ENCODE data around the gene LEKR1.

Gene LEKR1

DNA sequence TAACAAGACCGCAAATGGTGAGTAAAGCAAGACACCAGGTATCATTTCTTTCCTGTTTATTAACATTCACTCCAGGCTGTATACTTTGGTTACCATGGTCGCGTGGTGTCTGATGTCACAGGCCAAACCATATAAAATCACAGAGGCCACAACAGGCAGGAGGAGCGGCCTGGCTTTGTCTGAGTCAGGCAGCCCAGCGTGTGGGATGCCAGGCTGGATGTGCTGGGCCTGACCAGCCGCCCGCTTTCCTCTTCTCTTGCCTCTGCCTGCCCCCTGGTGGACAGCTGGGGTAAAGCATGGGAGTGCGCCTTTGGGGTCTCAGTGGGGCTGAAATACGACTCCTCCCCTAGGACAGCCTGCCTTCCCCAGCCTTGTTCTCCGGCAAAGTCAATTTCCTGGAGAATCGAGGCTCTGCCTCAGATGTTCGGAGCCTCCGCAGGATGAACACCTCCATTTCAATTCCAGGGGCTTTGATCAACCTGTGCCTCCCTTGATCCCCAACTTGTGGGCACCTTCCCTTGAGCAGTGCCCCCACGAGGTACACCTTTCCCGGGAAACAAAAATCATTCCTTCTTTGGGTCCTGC is 255.6 kb downstream of the LEKR1 start (continued):
- TF ChIP-seq, protein P1, sequence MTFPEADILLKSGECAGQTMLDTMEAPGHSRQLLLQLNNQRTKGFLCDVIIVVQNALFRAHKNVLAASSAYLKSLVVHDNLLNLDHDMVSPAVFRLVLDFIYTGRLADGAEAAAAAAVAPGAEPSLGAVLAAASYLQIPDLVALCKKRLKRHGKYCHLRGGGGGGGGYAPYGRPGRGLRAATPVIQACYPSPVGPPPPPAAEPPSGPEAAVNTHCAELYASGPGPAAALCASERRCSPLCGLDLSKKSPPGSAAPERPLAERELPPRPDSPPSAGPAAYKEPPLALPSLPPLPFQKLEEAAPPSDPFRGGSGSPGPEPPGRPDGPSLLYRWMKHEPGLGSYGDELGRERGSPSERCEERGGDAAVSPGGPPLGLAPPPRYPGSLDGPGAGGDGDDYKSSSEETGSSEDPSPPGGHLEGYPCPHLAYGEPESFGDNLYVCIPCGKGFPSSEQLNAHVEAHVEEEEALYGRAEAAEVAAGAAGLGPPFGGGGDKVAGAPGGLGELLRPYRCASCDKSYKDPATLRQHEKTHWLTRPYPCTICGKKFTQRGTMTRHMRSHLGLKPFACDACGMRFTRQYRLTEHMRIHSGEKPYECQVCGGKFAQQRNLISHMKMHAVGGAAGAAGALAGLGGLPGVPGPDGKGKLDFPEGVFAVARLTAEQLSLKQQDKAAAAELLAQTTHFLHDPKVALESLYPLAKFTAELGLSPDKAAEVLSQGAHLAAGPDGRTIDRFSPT (tag by site-specific recombination; IDR thresholded peaks at IDR 0.05), result peak; percentile 67
- TF ChIP-seq ZNF600 (tag by site-specific recombination; IDR thresholded peaks at IDR 0.05), result peak; percentile 89
- peak; percentile 53 for TF ChIP-seq ZIC2 (tag by site-specific recombination; IDR thresholded peaks at IDR 0.05)
- TF ChIP-seq ZBTB21 (tag by site-specific recombination; IDR thresholded peaks at IDR 0.05), result peak; percentile 62
- TF ChIP-seq, protein P2, sequence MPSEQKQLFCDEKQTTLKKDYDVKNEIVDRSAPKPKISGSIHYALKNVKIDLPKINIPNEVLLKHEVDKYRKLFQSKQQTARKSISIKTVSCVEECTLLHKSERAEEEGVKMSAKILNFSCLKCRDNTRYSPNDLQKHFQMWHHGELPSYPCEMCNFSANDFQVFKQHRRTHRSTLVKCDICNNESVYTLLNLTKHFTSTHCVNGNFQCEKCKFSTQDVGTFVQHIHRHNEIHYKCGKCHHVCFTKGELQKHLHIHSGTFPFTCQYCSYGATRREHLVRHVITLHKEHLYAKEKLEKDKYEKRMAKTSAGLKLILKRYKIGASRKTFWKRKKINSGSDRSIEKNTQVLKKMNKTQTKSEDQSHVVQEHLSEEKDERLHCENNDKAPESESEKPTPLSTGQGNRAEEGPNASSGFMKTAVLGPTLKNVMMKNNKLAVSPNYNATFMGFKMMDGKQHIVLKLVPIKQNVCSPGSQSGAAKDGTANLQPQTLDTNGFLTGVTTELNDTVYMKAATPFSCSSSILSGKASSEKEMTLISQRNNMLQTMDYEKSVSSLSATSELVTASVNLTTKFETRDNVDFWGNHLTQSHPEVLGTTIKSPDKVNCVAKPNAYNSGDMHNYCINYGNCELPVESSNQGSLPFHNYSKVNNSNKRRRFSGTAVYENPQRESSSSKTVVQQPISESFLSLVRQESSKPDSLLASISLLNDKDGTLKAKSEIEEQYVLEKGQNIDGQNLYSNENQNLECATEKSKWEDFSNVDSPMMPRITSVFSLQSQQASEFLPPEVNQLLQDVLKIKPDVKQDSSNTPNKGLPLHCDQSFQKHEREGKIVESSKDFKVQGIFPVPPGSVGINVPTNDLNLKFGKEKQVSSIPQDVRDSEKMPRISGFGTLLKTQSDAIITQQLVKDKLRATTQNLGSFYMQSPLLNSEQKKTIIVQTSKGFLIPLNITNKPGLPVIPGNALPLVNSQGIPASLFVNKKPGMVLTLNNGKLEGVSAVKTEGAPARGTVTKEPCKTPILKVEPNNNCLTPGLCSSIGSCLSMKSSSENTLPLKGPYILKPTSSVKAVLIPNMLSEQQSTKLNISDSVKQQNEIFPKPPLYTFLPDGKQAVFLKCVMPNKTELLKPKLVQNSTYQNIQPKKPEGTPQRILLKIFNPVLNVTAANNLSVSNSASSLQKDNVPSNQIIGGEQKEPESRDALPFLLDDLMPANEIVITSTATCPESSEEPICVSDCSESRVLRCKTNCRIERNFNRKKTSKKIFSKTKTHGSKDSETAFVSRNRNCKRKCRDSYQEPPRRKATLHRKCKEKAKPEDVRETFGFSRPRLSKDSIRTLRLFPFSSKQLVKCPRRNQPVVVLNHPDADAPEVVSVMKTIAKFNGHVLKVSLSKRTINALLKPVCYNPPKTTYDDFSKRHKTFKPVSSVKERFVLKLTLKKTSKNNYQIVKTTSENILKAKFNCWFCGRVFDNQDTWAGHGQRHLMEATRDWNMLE (tag by site-specific recombination; conservative IDR thresholded peaks at IDR 0.05; ENCODE audit: low read depth), result no peak
- TF ChIP-seq, protein P3, sequence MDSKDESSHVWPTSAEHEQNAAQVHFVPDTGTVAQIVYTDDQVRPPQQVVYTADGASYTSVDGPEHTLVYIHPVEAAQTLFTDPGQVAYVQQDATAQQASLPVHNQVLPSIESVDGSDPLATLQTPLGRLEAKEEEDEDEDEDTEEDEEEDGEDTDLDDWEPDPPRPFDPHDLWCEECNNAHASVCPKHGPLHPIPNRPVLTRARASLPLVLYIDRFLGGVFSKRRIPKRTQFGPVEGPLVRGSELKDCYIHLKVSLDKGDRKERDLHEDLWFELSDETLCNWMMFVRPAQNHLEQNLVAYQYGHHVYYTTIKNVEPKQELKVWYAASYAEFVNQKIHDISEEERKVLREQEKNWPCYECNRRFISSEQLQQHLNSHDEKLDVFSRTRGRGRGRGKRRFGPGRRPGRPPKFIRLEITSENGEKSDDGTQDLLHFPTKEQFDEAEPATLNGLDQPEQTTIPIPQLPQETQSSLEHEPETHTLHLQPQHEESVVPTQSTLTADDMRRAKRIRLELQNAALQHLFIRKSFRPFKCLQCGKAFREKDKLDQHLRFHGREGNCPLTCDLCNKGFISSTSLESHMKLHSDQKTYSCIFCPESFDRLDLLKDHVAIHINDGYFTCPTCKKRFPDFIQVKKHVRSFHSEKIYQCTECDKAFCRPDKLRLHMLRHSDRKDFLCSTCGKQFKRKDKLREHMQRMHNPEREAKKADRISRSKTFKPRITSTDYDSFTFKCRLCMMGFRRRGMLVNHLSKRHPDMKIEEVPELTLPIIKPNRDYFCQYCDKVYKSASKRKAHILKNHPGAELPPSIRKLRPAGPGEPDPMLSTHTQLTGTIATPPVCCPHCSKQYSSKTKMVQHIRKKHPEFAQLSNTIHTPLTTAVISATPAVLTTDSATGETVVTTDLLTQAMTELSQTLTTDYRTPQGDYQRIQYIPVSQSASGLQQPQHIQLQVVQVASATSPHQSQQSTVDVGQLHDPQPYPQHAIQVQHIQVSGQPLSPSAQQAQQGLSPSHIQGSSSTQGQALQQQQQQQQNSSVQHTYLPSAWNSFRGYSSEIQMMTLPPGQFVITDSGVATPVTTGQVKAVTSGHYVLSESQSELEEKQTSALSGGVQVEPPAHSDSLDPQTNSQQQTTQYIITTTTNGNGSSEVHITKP (tag by site-specific recombination; IDR thresholded peaks at IDR 0.05), result peak; percentile 84
- TF ChIP-seq, protein P4, sequence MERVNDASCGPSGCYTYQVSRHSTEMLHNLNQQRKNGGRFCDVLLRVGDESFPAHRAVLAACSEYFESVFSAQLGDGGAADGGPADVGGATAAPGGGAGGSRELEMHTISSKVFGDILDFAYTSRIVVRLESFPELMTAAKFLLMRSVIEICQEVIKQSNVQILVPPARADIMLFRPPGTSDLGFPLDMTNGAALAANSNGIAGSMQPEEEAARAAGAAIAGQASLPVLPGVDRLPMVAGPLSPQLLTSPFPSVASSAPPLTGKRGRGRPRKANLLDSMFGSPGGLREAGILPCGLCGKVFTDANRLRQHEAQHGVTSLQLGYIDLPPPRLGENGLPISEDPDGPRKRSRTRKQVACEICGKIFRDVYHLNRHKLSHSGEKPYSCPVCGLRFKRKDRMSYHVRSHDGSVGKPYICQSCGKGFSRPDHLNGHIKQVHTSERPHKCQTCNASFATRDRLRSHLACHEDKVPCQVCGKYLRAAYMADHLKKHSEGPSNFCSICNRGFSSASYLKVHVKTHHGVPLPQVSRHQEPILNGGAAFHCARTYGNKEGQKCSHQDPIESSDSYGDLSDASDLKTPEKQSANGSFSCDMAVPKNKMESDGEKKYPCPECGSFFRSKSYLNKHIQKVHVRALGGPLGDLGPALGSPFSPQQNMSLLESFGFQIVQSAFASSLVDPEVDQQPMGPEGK (tag by site-specific recombination; IDR thresholded peaks at IDR 0.05), result 0 out of 2 replicates have a peak, but pooled peaks have one; percentile 34

DNA sequence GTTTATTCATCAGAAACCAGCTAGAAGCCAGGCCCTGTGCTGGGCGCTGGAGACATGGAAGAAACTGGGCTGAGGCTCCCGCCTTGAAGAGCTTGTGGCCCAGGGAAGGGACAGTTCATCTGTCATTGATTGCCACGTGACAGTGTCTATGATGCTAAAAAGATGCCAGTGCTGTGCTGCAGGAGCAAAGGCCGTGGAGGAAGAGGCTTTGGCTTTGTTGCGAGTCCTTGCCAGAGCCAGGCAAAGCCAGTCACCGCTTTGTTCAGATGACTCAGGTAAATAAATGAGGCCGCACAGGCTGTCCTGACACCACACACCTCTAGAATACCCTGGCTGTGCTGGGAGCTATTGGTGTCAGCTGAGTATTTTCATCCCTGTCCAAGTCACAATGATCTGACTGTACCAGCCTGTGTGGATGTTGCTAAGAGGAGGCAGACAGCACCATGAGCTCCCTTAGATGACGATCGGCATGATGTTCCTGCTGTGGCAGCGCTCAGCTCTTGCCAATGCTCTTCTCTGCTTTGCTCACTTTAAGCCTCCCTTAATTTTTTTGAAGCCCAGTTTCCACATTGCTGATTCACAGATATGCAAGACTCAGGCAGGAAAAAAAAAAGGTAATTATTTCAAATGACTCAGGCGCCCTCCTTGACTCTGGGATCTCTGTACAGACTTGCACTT is 256.3 kb downstream of the LEKR1 start:
- CTCF ChIA-PET, result interaction anchor here (0.6 to 2.2 kb wide), 16 partner anchors 12 to 1309 kb away, joined by 3 to 13 read pairs (median 4); partner anchors contain the start of gene TIPARP
- Histone ChIP-seq H3K4me1 (ENCODE audit: control insufficient read depth, insufficient read depth, low read length) (no peaks in the 10 kb centered on the region), H3K9me3 (ENCODE audit: control insufficient read depth, insufficient read depth, low read depth, low read length) (no peaks in the 10 kb centered on the region), H3K4me3 (ENCODE audit: low read depth, low read length) (no peak overlapping the region), H3K36me3 (ENCODE audit: control insufficient read depth in 2 of 2, insufficient read depth in 1 of 2, low read length in 2 of 2) (no peaks in the 10 kb centered on the region), H3K27ac (ENCODE audit: extremely low read depth, low read depth, low read length) (no peak overlapping the region)
- TF ChIP-seq, protein P5, sequence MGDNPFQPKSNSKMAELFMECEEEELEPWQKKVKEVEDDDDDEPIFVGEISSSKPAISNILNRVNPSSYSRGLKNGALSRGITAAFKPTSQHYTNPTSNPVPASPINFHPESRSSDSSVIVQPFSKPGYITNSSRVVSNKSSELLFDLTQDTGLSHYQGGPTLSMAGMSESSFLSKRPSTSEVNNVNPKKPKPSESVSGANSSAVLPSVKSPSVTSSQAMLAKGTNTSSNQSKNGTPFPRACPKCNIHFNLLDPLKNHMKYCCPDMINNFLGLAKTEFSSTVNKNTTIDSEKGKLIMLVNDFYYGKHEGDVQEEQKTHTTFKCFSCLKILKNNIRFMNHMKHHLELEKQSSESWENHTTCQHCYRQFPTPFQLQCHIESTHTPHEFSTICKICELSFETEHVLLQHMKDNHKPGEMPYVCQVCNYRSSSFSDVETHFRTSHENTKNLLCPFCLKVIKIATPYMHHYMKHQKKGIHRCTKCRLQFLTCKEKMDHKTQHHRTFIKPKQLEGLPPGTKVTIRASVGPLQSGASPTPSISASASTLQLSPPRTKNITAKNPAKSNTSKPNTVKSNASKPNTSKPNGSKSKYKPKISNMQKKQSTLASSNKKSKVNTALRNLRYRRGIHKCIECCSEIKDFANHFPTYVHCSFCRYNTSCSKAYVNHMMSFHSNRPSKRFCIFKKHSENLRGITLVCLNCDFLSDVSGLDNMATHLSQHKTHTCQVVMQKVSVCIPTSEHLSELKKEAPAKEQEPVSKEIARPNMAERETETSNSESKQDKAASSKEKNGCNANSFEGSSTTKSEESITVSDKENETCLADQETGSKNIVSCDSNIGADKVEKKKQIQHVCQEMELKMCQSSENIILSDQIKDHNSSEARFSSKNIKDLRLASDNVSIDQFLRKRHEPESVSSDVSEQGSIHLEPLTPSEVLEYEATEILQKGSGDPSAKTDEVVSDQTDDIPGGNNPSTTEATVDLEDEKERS (tag by site-specific recombination; IDR thresholded peaks at IDR 0.05), result no peak
- TF ChIP-seq, protein P6, sequence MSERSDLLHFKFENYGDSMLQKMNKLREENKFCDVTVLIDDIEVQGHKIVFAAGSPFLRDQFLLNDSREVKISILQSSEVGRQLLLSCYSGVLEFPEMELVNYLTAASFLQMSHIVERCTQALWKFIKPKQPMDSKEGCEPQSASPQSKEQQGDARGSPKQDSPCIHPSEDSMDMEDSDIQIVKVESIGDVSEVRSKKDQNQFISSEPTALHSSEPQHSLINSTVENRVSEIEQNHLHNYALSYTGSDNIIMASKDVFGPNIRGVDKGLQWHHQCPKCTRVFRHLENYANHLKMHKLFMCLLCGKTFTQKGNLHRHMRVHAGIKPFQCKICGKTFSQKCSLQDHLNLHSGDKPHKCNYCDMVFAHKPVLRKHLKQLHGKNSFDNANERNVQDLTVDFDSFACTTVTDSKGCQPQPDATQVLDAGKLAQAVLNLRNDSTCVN (tag by site-specific recombination; optimal IDR thresholded peaks at IDR 0.05), result no peak
- TF ChIP-seq ZSCAN23 (tag by site-specific recombination; IDR thresholded peaks at IDR 0.05) (no peak), RBAK (tag by site-specific recombination; IDR thresholded peaks at IDR 0.05) (no peak)
- TF ChIP-seq, protein P7, sequence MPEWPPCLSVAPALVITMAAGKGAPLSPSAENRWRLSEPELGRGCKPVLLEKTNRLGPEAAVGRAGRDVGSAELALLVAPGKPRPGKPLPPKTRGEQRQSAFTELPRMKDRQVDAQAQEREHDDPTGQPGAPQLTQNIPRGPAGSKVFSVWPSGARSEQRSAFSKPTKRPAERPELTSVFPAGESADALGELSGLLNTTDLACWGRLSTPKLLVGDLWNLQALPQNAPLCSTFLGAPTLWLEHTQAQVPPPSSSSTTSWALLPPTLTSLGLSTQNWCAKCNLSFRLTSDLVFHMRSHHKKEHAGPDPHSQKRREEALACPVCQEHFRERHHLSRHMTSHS (tag by site-specific recombination; IDR thresholded peaks at IDR 0.05), result no peak
- TF ChIP-seq, protein P8, sequence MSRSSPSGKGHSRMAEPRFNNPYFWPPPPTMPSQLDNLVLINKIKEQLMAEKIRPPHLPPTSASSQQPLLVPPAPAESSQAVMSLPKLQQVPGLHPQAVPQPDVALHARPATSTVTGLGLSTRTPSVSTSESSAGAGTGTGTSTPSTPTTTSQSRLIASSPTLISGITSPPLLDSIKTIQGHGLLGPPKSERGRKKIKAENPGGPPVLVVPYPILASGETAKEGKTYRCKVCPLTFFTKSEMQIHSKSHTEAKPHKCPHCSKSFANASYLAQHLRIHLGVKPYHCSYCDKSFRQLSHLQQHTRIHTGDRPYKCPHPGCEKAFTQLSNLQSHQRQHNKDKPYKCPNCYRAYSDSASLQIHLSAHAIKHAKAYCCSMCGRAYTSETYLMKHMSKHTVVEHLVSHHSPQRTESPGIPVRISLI (tag by site-specific recombination; IDR thresholded peaks at IDR 0.05), result no peak
- POLR2A ChIA-PET, result interaction anchor here (1.0 kb wide), 1 partner anchor 408 kb away, joined by 4 read pairs; the partner anchor contains the start of gene TIPARP
